ENCODE measurements around the gene MAPK8. TPM values are rescaled to one million over a fixed set of nuclear protein-coding genes. Genes with fewer than 3 reads are reported as not detected.
A peak's percentile ranks its signal among the peaks of the same experiment; 100 is the strongest.

MAPK8 gene
- total and polyA plus RNA-seq, 2 of the 4 experiments (the other 2 are of a cell fraction), result 41.5 to 54.7 TPM

DNA sequence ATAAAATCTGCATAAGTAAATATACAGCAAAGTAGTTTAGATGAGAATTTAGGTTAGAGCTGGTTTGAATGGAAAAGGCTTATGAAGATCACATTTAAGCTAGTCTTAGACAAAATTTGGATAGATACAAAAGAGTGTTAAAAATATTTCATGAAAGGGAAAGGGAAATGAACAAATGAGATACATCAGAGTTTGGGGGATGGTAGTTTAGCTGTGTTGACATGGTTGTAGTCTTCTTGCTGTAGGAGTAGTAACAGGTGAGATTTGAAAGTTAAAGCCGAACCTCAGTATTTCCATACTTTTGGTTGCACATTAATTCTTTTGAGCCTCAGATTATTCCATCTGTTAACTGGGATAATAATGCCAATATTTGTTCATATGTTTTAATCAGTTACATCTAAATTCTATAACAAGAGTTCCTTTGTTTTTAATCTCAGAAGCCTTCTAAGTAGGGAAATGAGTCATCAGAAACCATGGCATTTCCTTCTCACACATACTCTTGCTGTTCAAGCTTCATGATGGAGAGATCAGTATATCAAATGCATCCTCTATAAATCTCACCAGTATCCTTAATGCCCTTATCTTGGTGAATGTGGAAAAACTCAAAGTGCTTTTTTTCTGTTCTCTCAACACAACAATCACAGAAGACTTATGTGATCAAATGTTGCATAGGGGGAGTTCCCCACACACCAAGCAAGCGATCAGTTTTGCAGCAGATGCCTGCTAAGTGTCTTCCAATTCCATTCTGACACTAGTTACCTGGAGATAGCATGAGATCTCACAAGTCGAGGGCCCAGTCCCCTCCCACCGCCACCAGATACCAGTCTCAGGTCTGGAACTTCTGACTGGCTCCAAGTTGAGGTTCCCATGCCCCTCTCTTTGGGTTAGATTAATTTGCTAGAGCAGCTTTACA lies 84.7 kb downstream of the MAPK8 start:
- no peaks in the 10 kb centered on the region for H3K27me3 ChIP-seq (ENCODE audit: control insufficient read depth, insufficient read depth, low read length)
- no peak overlapping the region for H3K27ac ChIP-seq (ENCODE audit: insufficient read depth, low read length)
- in situ Hi-C loops (cut with MboI; ENCODE audit: low sequenced_read_pairs) (no loop called here), dilution Hi-C loops (cut with HindIII; ENCODE audit: low sequenced_read_pairs, unreplicated experiment) (no loop called here), intact Hi-C loops (cut with micrococcal nuclease) (no loop called here)
- H2BK5ac ChIP-seq (ENCODE audit: low read depth, low read length, poor library complexity, severe bottlenecking), result no peak overlapping the region
- H3K4me3 ChIP-seq (ENCODE audit: insufficient read depth, low read depth, low read length), result no peak overlapping the region
- H4K91ac ChIP-seq (ENCODE audit: insufficient read depth, low read depth, low read length), result no peak overlapping the region
- peaks cover 21 to 40% of the 10 kb centered on the region in 2 experiments for H3K79me1 ChIP-seq (ENCODE audit: low read depth in 1 of 2, low read length in 2 of 2)
- H3K56ac ChIP-seq (ENCODE audit: extremely low read depth, insufficient read depth, low read length), result no peak overlapping the region
- ChIA-PET CTCF (no interaction called here), POLR2A (ENCODE audit: unreplicated experiment) (no interaction called here)
- 100% methylated on average over 1 of the region's 4 CpGs; no CpG with 5 or more reads in 1 of the 2 experiments for WGBS, 2 experiments (ENCODE audit: extremely low coverage in 2 of 2, insufficient read length in 1 of 2)
- DNase-seq (peak; percentile 79), ATAC-seq (ENCODE audit: low read depth) (peak; percentile 74)
- H2AFZ ChIP-seq (replicated peaks; ENCODE audit: low read length, poor library complexity), result no peak overlapping the region
- H3K9ac ChIP-seq (ENCODE audit: low read depth, low read length), result no peak overlapping the region
- peak overlapping the region; percentile 55 for H2BK120ac ChIP-seq (ENCODE audit: low read depth, low read length)
- H3K18ac ChIP-seq (ENCODE audit: low read depth, low read length), result peak overlapping the region; percentile 52; the same call in 1 of the 2 replicates
- H3K4me1 ChIP-seq (ENCODE audit: control insufficient read depth, insufficient read depth, low read length), result peaks cover 7% of the 10 kb centered on the region
- H3K4me2 ChIP-seq (ENCODE audit: low read depth, low read length), result no peak overlapping the region; the same call in 1 of the 2 replicates
- peak overlapping the region; percentile 18; the same call in 1 of the 2 replicates for H3K4ac ChIP-seq (ENCODE audit: low read depth, low read length)
- BruUV-seq (replicated peaks), result no TSS peak
- peak overlapping the region; percentile 55; the same call in 1 of the 2 replicates for H2AK5ac ChIP-seq (ENCODE audit: low read depth, low read length)
- TF ChIP-seq, protein P1, sequence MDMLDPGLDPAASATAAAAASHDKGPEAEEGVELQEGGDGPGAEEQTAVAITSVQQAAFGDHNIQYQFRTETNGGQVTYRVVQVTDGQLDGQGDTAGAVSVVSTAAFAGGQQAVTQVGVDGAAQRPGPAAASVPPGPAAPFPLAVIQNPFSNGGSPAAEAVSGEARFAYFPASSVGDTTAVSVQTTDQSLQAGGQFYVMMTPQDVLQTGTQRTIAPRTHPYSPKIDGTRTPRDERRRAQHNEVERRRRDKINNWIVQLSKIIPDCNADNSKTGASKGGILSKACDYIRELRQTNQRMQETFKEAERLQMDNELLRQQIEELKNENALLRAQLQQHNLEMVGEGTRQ (IDR thresholded peaks at IDR 0.05; ENCODE audit: low read depth, low read length), result no peak
- TF ChIP-seq FOS (IDR thresholded peaks at IDR 0.05; ENCODE audit: low read depth, low read length), result peak; percentile 43; the same call in 1 of the 2 replicates
- no peak overlapping the region for H4K5ac ChIP-seq (ENCODE audit: low read depth, low read length)
- peaks cover 14% of the 10 kb centered on the region; the same call in 1 of the 2 replicates for H4K20me1 ChIP-seq (ENCODE audit: insufficient read depth, low read length)
- no peak overlapping the region for H2BK15ac ChIP-seq (ENCODE audit: low read depth, low read length)
- no peaks in the 10 kb centered on the region for H3K36me3 ChIP-seq (ENCODE audit: control insufficient read depth, insufficient read depth, low read length)
- H3K14ac ChIP-seq (replicated peaks; ENCODE audit: low read depth, low read length), result peak overlapping the region; percentile 46; the same call in 1 of the 2 replicates
- H4K8ac ChIP-seq (ENCODE audit: low read depth in 2 of 2, low read length in 2 of 2), result peak overlapping the region in 1 of 2 experiments; percentile 17; a peak in 1 of 4 replicates
- no peak overlapping the region for H3K23ac ChIP-seq (ENCODE audit: low read depth, low read length)
- H2BK20ac ChIP-seq (ENCODE audit: low read depth, low read length), result peak overlapping the region; percentile 49; the same call in 1 of the 2 replicates
- H2AK9ac ChIP-seq (replicated peaks; ENCODE audit: low read depth, low read length, poor library complexity), result no peak overlapping the region
- H3K9me1 ChIP-seq (ENCODE audit: insufficient read depth, low read length), result peaks cover 11% of the 10 kb centered on the region
- H3K9me3 ChIP-seq (ENCODE audit: control insufficient read depth, insufficient read depth, low read length), result no peaks in the 10 kb centered on the region

Measured in IMR-90 (cell line).